Activated CD4-positive, CD25-positive, alpha-beta regulatory T cell treated with anti-CD3 and anti-CD28 coated beads, Interleukin-2, amount 50 U/mL, for 24 hours (primary cell): Measurements from ENCODE around the gene PPP1R9B.

Experiments
- ATAC-seq, 2 donors: fragments of 150-1000 bp; cut with Tn5 transposase; one replicate each; pipeline ENCODE4 v1.10.0; 2021; ENCODE audit warnings: mild to moderate bottlenecking in 1 of 2, moderate library complexity in 1 of 2

PPP1R9B gene

GRCh38 chr17:50122945-50123344 is 27.5 kb downstream of the PPP1R9B start:
- ATAC-seq = no peak

- ATAC-seq = no peak
These were observed 29.8 kb downstream of the PPP1R9B start for GRCh38 chr17:50120475-50121253.

GRCh38 chr17:50118828-50119218 is 31.7 kb downstream of the PPP1R9B start:
- no peak for ATAC-seq

GRCh38 chr17:50118076-50118827 is 32.2 kb downstream of the PPP1R9B start:
- ATAC-seq = no peak

- peak; percentile 89 for ATAC-seq
These were observed 33.0 kb downstream of the PPP1R9B start for GRCh38 chr17:50117202-50118051.

GRCh38 chr17:50115756-50116155 is 34.7 kb downstream of the PPP1R9B start:
- no peak for ATAC-seq

- no peak for ATAC-seq
These were observed 35.6 kb downstream of the PPP1R9B start for GRCh38 chr17:50114849-50115357.

GRCh38 chr17:50114401-50114800 is 36.1 kb downstream of the PPP1R9B start:
- ATAC-seq = no peak

- no peak for ATAC-seq
These were observed 36.7 kb downstream of the PPP1R9B start for GRCh38 chr17:50113624-50114320.

GRCh38 chr17:50112694-50113093 is 37.8 kb downstream of the PPP1R9B start:
- no peak for ATAC-seq

GRCh38 chr17:50111673-50112655 is 38.5 kb downstream of the PPP1R9B start:
- no peak for ATAC-seq

- ATAC-seq = no peak
These were observed 39.7 kb downstream of the PPP1R9B start for GRCh38 chr17:50110591-50111349.

GRCh38 chr17:50109785-50110184 is 40.7 kb downstream of the PPP1R9B start:
- ATAC-seq = no peak

GRCh38 chr17:50109207-50109606 is 41.3 kb downstream of the PPP1R9B start:
- ATAC-seq = no peak

GRCh38 chr17:50108556-50108955 is 41.9 kb downstream of the PPP1R9B start:
- ATAC-seq = no peak

- ATAC-seq = no peak
These were observed 42.6 kb downstream of the PPP1R9B start for GRCh38 chr17:50107790-50108414.

GRCh38 chr17:50106393-50107131 is 43.9 kb downstream of the PPP1R9B start:
- ATAC-seq = no peak

GRCh38 chr17:50105811-50106210 is 44.7 kb downstream of the PPP1R9B start:
- ATAC-seq = no peak

- no peak for ATAC-seq
These were observed 46.5 kb downstream of the PPP1R9B start for GRCh38 chr17:50103941-50104340.
